ENCODE results near the gene CASP7. TPM values are rescaled to one million over a fixed set of nuclear protein-coding genes. Genes with fewer than 3 reads are reported as not detected.

Gene CASP7
- total RNA-seq, 1 experiment from 2014 or later, result 4.7 TPM

GRCh38 chr10:113736576-113736975 lies 56.9 kb downstream of the CASP7 start:
- DNase-seq (ENCODE audit: low spot score) (no peak), ATAC-seq (no peak)
- no peak overlapping the region for H3K27ac Mint-ChIP-seq
- ChIA-PET POLR2A (no interaction called here), CTCF (no interaction called here)
- H3K4me3 Mint-ChIP-seq, result no peak overlapping the region
- TF ChIP-seq ATF6 (CRISPR knock-in tag; IDR thresholded peaks at IDR 0.05) (no peak), NFYB (CRISPR knock-in tag; conservative IDR thresholded peaks at IDR 0.05; ENCODE audit: low read depth) (no peak), IRF2 (CRISPR knock-in tag; IDR thresholded peaks at IDR 0.05; ENCODE audit: borderline replicate concordance, low read depth) (no peak), GABPB1 (CRISPR knock-in tag; IDR thresholded peaks at IDR 0.05) (no peak), SMAD3 (CRISPR knock-in tag; IDR thresholded peaks at IDR 0.05; ENCODE audit: borderline replicate concordance) (no peak), TP53 (CRISPR knock-in tag; IDR thresholded peaks at IDR 0.05) (no peak), ZNF219 (CRISPR knock-in tag; IDR thresholded peaks at IDR 0.05; ENCODE audit: borderline replicate concordance) (no peak), CDX4 (CRISPR knock-in tag; IDR thresholded peaks at IDR 0.05; ENCODE audit: borderline replicate concordance) (no peak), CREB1 (CRISPR knock-in tag; IDR thresholded peaks at IDR 0.05) (no peak)
- no peaks in the 10 kb centered on the region for H3K36me3 Mint-ChIP-seq
- no peaks in the 10 kb centered on the region for H3K9me3 Mint-ChIP-seq
- H3K4me1 Mint-ChIP-seq, result peaks cover 17% of the 10 kb centered on the region
- H3K27me3 Mint-ChIP-seq (ENCODE audit: low read depth), result no peaks in the 10 kb centered on the region

- no peak for DNase-seq (ENCODE audit: low spot score)
- Mint-ChIP-seq H3K27ac (no peak overlapping the region), H3K36me3 (no peaks in the 10 kb centered on the region), H3K4me1 (peaks cover 17% of the 10 kb centered on the region), H3K4me3 (no peak overlapping the region), H3K9me3 (peaks cover 3% of the 10 kb centered on the region), H3K27me3 (ENCODE audit: low read depth) (no peaks in the 10 kb centered on the region; the same call in 1 of the 2 replicates)
- POLR2A ChIA-PET, result no interaction called here
- CTCF ChIA-PET, result interaction anchor here (1.6 kb wide), 1 partner anchor 60 kb away, joined by 3 read pairs; no protein-coding TSS in a partner anchor
- no peak for ATAC-seq
- TF ChIP-seq ZNF396 (CRISPR knock-in tag; IDR thresholded peaks at IDR 0.05; ENCODE audit: borderline replicate concordance), result no peak
- TF ChIP-seq FOXJ3 (CRISPR knock-in tag; IDR thresholded peaks at IDR 0.05; ENCODE audit: borderline replicate concordance), result no peak
- TF ChIP-seq ATF2 (CRISPR knock-in tag; IDR thresholded peaks at IDR 0.05; ENCODE audit: borderline replicate concordance, low read depth), result no peak
Observed at GRCh38 chr10:113739031-113739430, 59.3 kb downstream of the CASP7 start.

GRCh38 chr10:113739577-113739976 lies 59.9 kb downstream of the CASP7 start:
- peaks cover 3% of the 10 kb centered on the region for H3K9me3 Mint-ChIP-seq
- CTCF ChIA-PET, result interaction anchor here (1.6 kb wide), 1 partner anchor 60 kb away, joined by 3 read pairs; no protein-coding TSS in a partner anchor
- no peaks in the 10 kb centered on the region for H3K36me3 Mint-ChIP-seq
- H3K4me1 Mint-ChIP-seq, result peaks cover 17% of the 10 kb centered on the region
- H3K27me3 Mint-ChIP-seq (ENCODE audit: low read depth), result no peaks in the 10 kb centered on the region; the same call in 1 of the 2 replicates
- TF ChIP-seq CTCF (IDR thresholded peaks at IDR 0.05), result no peak
- no peak for TF ChIP-seq HMGA2 (CRISPR knock-in tag; IDR thresholded peaks at IDR 0.05)
- no peak for TF ChIP-seq ZNF138 (CRISPR knock-in tag; conservative IDR thresholded peaks at IDR 0.05)
- H3K4me3 Mint-ChIP-seq, result no peak overlapping the region
- DNase-seq (ENCODE audit: low spot score) (no peak), ATAC-seq (no peak)
- H3K27ac Mint-ChIP-seq, result no peak overlapping the region
- POLR2A ChIA-PET, result no interaction called here
